CD4-positive, alpha-beta T cell treated with Interleukin-15 for 4 hours (primary cell): Measurements from ENCODE around the gene FLYWCH1.
"Not testable (repeated sequence)": the region's sequence is repeated elsewhere in the genome, so short reads cannot be mapped to it uniquely, and the experiment has no call there.

Source experiments
- DNase-seq: peaks from one replicate; pipeline ENCODE4 v3.0.0-alpha.2; 2020; ENCODE audit warnings: low spot score

The FLYWCH1 gene

DNA sequence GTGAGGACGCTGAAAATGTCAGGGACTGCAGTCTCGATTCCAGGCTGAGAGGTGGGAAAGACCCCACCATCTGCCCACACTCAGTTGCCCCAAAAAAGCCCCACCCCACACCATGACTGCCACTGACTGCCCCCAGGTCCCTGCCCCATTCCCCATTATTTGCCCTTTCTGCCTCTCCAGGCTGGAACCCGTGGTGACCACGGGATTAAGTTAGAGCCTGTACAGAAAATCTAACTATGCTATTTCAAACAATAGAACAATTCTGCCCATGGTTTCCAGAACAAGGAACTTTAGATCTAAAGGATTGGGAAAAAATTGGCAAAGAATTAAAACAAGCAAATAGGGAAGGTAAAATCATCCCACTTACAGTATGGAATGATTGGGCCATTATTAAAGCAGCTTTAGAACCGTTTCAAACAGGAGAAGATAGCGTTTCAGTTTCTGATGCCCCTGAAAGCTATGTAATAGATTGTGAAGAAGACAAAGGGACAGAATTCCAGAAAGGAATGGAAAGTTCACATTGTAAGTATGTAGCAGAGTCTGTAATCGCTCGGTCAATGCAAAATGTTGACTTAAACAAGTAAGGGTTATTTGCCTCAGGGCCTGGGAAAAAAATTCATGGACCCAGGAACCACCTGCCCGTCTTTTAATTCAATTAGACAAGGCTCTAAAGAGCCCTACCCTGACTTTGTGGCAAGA, 14.4 kb downstream of the FLYWCH1 start:
- DNase-seq: no peak

DNA sequence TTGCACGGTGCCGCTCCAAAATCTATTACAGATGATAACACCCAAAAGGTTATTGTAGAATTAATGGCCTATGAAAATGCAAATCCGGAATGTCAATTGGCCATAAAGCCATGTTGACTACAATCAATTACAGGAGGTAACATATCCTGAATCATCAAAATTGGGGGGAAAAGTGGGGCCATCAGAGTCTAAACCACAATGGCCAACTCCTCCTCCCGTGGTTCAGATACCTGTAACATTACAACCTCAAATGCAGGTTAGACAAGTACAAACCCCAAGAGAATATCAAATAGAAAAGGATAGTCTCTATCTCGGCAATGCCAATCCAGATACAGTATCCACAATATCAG, 14.9 kb downstream of the FLYWCH1 start:
- DNase-seq: no peak

DNA sequence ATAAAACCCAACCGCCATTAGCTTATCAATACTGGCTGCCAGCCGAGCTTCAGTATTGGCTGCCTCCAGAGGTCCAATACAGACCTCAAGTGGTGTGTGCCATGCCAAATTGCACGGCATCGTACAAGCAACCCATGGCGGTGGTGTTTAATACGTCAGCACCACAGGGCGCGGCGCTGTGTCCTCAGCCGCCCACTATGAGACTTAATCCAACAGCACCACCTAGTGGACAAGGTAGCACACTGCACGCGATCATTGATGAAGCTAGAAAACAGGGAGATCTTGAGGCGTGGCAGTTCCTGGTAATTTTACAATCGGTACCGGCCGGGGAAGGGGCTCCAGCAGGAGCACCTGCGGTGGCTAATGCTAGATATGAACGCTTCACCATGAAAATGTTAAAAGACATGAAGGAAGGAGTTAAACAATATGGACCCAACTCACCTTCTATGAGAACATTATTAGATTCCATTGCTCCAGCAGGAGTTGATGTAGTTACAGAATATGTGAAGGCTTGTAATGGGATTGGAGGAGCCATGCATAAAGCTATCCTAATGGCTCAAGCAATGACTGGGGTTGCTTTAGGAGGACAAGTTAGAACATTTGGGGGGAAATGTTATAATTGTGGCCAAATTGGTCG, 15.4 kb downstream of the FLYWCH1 start:
- DNase-seq: peak; percentile 90

DNA sequence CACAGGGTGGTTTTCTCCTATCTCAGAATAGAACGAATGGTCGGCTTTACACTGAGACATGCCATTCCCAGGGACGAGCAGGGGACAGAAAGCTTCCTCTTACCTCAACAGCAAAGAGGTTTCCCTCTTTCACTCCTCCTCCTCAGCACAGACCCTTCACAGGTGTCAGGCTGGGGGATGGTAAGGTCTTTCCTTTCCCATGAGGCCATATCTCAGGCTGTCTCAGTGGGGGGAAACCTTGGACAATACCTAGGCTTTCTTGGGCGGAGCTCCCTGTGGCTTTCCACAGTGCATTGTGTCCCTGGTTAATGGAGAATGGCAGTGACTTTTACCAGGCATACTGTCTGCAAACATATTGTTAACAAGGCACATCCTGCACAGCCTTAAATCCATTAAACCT, 16.4 kb downstream of the FLYWCH1 start:
- not testable (repeated sequence) for DNase-seq

DNA sequence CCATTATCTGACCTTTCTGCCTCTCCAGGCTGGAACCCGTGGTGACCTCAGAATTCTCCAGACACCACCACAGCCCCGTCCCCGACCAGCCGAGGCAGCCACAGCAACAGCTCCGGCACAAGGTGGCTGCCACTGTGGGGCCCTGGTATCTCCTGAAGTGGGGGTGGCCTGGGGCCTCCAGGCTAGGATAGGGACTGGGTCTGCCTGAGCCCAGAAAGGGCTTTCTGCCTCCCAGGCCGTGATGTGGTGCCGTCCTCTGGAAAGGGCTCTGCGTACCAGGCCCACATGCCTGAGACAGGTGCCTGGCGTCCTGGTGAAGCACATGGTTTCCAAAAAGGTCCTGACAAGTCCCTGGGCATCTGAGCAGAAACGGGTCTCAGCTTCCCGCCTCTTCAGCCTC, 17.1 kb downstream of the FLYWCH1 start:
- DNase-seq: no peak

DNA sequence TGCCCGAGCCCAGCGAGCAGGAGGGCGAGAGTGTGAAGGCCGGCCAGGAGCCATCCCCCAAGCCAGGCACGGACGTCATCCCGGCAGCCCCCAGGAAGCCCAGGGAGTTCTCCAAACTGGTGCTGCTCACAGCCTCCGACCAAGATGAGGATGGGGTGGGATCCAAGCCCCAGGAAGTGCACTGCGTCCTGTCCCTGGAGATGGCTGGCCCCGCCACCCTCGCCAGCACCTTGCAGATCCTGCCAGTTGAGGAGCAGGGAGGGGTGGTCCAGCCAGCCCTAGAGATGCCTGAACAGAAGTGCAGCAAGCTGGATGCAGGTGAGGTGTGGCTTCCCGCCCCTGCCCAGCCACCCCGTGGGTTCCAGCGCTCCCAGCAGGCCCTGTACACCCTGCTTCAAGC, 18.0 kb downstream of the FLYWCH1 start:
- no peak for DNase-seq

DNA sequence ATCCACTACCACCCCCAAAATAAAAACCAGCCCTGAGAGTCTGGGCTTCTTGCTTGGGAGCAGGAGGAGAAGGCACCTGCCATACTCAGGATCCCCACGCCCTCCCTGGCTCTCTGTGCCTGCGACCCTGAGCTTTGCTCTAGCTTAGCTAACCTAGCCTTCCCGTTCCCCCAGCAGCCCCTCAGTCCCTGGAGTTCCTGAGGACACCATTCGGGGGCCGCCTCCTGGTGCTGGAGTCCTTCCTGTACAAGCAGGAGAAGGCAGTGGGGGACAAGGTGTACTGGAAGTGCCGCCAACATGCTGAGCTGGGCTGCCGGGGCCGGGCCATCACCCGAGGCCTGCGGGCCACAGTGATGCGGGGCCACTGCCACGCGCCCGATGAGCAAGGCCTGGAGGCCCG, 18.5 kb downstream of the FLYWCH1 start:
- DNase-seq: no peak

DNA sequence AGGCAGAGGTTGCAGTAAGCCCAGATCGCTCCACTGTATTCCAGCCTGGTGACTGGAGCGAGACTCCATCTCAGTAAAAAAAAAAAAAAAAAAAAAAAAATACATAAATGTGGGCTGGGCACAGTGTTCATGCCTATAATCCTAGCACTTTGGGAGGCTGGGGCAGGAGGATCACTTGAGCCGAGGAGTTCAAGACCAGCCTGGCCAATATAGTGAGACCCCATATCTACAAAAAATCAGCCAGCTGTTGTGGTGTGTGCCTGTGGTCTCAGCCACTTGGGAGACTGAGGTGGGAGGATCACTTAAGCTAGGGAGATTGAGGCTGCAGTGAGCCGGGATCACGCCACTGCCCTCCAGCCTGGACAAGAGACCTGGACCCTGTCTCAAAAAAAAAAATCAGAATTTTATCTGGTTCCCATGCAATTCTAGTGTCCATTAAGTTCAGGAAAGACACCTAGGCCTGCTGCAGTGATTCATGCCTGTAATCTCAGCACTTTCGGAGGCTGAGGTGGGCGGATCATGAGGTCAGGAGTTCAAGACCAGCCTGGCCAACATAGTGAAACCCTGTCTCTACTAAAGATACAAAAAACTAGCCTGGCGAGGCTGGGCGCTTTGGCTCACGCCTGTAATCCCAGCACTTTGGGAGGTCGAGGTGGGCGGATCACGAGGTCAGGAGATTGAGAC, 19.6 kb downstream of the FLYWCH1 start:
- not testable (repeated sequence) for DNase-seq

DNA sequence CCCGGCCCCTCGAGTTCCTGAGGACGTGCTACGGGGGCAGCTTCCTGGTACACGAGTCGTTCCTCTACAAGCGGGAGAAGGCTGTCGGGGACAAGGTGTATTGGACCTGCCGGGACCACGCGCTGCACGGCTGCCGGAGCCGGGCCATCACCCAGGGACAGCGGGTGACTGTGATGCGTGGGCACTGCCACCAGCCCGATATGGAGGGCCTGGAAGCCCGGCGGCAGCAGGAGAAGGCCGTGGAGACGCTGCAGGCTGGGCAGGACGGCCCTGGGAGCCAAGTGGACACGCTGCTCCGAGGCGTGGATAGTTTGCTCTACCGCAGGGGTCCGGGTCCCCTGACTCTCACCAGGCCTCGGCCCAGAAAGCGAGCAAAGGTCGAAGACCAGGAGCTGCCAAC, 21.4 kb downstream of the FLYWCH1 start:
- no peak for DNase-seq

DNA sequence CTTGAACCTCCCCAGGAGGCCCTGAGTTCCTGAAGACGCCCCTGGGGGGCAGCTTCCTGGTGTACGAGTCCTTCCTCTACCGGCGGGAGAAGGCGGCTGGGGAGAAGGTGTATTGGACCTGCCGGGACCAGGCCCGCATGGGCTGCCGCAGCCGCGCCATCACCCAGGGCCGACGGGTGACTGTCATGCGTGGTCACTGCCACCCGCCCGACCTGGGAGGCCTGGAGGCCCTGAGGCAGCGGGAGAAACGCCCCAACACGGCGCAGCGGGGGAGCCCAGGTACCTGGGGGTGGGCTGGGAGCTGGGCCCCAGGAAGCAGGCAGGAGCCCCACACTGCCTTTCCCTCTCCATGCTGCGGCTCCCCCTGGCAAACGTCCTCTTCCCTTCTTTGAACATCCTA, 22.0 kb downstream of the FLYWCH1 start:
- no peak for DNase-seq

DNA sequence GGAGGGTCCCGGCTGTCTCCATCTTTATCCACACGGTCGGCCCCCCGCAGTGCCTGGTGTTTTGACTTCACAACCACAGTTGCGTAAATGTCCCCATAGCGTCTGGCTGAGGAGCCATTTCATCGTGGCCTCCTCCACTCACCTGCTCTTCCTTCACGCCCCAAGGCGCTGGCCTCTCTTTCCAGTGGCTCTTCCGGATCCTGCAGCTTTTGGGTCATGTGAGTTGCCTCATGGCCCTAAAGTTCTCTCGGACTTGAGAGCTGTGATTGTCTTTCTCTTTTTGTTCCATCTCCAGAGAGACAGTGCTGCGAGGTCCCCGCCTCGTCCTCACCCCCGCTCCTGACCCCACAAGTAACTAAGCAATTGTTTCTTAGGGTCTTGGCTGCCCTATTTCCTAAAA, 22.7 kb downstream of the FLYWCH1 start:
- DNase-seq: no peak

DNA sequence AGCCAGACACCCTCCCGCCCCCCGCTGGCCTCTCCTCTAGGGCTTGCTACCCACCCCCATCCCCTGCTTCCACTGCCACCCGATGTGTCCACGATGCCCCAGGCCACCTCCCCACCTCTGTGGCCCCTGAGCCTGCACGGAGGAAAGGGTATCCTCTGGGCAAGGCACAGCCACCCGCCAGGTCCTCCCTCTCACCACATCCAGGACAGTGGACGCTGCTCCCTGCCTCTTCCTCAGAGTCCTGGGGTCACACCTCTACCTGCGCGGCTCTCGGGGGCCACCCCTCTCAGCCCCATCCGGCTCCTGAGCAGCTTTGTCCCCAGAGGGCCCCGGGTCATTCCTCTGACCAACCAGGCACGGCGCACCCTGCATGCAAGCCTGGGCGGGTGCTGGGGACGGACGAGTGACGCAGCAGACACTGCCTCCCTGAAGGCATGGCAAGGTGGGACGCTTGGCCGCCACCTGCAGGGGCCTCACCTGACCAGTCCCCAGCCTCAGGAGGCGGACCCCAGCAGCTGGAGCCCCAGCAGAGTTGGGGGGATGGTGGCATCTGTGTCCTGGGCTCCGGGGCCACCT, 24.8 kb downstream of the FLYWCH1 start:
- DNase-seq: no peak

DNA sequence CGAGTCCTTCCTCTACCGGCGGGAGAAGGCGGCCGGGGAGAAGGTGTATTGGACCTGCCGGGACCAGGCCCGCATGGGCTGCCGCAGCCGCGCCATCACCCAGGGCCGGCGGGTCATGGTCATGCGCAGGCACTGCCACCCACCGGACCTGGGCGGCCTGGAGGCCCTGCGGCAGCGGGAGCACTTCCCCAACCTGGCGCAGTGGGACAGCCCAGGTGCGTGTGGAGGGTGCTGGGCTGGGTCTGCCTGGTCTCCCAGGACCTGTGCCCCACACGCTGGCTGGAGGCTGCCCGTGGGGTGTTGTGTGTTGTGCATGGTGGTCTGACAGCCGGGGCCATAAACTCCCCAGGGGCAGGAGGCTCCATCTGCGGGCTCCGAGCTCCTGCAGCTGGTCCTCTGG, 25.4 kb downstream of the FLYWCH1 start:
- no peak for DNase-seq

DNA sequence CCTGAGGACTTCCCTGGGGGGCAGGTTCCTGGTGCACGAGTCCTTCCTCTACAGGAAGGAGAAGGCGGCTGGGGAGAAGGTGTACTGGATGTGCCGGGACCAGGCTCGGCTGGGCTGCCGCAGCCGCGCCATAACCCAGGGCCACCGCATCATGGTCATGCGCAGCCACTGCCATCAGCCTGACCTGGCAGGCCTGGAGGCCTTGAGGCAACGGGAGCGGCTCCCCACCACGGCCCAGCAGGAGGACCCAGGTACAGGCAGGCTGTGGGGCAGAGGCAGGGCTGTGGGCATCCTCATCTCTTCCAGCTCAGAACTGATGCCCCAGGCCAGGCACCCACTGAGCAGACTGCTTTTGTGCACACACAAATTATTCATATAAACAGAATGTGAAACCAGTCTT, 26.5 kb downstream of the FLYWCH1 start:
- DNase-seq: no peak

DNA sequence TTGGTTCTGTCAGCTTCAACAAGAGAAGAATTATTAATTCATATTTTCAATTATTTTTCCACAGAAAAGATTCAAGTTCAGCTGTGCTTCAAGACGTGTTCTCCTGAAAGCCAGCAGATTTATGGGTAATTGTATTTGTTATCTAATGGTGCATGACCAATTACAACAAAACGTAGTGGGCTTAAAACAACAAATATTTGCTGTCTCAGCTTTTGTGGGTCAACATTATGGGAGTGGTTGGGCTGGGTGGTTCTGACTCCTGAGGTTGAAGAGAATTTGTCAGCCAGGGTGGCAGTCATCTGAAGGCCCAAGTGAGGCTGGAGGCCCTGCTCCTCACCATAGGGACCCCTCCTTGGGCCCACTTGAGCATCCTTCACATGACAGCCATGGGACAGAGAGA, 28.2 kb downstream of the FLYWCH1 start:
- no peak for DNase-seq

DNA sequence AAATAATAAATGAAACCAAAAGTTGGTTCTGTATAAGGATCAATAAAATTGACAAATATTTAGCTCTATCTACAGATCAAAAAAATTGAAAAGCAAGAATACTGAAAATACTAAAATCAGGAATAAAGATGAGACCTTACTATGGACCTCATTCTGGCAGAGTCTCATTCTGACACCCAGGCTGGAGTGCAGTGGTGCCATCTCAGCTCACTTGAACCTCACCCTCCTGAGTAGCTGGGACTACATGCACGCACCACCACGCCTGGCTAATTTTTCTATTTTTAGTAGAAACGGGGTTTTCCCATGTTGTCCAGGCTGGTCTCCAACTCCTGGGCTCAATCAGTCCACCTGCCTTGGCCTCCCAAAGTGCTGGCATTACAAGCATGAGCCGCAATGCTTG, 30.3 kb downstream of the FLYWCH1 start:
- DNase-seq: no peak

DNA sequence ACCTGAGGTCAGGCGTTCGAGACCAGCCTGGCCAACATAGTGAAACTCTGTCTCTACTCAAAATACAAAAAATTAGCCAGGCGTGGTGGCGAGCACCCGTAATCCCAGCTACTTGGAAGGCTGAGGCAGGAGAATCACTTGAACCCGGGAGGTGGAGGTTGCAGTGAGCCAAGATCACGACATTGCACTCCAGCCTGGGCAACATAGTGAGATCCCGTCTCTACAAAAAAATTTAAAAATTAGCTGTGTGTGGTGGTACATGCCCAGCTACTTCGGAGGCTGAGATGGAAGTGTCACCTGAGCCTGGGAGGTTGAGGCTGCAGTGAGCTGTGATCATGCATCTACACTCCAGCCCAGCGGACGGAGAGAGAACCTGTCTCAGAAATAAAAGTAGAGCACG, 32.0 kb downstream of the FLYWCH1 start:
- not testable (repeated sequence) for DNase-seq

DNA sequence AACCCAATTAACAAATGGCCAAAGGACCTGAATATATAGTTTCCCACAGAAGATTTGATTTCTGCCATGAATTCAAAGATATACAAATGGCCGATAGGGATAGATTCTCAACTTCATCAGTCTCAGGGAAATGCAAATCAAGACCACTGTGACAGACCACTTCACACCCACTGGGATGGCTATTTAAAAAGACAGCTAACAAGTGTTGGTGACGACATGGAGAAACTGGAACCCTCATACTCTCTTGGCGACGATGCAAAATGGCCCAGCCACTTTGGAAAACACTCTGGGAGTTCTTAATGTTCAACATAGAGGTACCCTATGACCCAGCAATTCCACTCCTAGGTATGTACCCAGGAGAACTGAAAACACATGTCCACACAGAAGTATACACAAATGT, 34.9 kb downstream of the FLYWCH1 start:
- no peak for DNase-seq

DNA sequence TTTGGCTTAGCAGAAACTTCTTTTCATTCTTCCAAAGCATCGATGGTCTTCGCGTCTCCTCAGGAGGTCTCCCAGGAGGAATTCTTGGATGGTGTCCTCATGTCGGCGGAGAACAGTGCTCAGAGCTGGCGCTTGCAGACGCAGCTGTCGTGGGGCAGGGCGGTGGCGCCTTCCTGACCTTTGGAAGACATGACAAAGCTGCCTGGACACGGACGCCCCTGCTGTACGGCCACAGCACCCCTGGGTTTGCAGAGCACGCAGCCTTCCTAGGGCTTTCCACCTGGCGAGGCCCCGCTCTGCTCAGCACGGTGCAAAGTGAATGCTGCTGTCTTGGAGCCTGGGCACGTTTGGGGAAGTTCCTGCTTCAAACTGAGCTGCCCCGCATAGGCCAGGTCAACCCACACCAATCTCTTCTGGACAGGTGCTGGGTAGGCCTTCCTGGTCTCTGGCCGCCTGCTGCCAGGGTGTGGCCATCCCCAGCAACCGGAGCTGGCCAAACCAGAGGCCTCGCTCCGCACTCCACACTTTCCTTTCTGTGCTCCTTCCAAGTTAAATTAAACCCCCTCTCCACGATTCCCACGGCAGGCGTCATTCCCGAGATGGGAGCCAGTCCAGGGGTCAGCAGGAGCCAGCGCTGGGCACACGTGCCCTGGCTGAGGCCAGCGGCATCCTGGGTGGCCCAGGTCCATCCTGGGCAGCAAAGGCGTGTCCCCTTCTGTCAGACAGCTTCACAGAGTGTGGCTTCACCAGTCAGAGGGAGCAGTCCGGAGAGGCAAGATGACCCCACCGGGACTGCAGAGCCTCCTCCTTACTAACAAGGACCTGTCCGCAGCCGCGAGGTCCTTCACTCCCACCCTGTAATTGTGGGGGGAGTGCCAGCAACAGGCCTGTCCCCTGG, 37.3 kb downstream of the FLYWCH1 start:
- no peak for DNase-seq

DNA sequence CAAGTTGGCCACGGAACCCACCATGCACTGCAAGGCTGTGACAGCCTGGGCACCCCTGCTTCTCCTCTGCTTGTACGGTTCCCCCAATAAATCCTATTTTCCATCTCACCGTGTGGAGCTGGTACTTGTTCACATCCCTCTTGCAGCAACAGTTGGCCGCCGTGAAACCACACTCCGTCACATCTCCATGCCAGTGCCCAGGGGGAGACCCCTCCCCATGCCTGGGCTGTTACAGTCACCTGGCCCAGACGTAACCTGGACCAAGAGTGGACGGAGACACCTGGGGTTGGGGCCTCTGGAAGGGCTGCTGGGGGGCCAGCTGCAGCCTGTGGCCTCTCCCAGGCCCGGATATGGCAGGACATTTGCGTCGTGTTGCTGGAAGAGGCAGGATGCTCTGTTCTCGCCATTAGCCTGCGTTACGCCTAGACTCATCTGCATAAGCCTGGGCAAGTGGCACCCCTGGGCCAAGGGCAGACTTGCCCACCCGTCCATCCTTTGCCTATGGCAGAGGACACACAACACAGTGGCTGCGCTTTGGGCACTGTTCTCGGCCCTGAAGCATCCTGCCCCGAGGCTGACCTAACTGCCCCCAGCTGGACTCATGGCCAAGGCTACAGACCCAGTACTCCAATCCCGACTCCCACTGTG, 38.1 kb downstream of the FLYWCH1 start:
- no peak for DNase-seq

DNA sequence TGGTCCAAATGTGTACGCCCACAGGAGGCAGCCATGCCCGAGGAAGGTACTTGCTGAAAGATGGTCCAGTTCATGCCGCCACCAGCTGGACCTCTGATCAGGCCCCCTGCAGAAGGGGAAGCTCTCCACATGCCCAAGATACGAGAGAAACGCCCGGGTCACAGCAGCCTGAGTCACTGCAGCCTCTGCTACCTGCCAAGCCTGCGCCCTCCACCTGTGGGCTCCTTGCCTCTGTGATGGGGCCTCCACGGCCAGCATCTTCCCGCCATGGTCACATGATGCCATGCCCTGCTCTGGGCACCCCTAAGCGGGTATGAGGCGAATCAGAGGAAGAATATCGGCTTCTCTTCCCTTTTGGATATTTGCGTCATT, 38.6 kb downstream of the FLYWCH1 start:
- DNase-seq: no peak

DNA sequence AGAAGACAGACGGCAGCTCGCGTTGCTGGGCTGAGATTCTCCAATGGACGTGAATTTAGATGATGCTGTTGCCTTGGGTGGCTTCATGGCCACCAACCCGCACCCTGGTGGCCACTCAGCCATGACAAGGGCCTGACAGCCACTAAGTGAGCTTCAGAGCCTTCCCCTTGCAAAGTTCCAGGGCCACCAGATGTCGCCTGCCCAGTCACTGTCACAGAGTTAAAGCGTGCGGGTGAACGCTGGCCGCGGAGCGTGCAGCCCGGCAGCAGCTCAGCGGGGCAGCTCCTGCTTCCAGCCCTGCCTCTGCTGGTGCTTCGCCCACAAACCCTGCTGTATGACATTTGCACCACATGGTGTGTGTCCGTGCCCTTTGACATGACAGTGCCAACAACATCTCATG, 39.0 kb downstream of the FLYWCH1 start:
- DNase-seq: no peak
